Measurements from ENCODE around the gene CLDN15.
"Not testable (repeated sequence)": the region's sequence is repeated elsewhere in the genome, so short reads cannot be mapped to it uniquely, and the experiment has no call there.

The CLDN15 gene

GRCh38 chr7:101203740-101204738 is 33.6 kb downstream of the CLDN15 start:
- DNase-seq: peak; percentile 27
- in situ Hi-C loops (cut with MboI; ENCODE audit: low pct_unique_long_range_greater_than_20kb, low sequenced_read_pairs): not testable (repeated sequence)

GRCh38 chr7:101202603-101202918 is 35.0 kb downstream of the CLDN15 start:
- in situ Hi-C loops (cut with MboI; ENCODE audit: low pct_unique_long_range_greater_than_20kb, low sequenced_read_pairs): no loop called here
- DNase-seq: no peak

- DNase-seq: no peak
- in situ Hi-C loops (cut with MboI; ENCODE audit: low pct_unique_long_range_greater_than_20kb, low sequenced_read_pairs): no loop called here
Measured at GRCh38 chr7:101201695-101202602, 35.7 kb downstream of the CLDN15 start.

DNA sequence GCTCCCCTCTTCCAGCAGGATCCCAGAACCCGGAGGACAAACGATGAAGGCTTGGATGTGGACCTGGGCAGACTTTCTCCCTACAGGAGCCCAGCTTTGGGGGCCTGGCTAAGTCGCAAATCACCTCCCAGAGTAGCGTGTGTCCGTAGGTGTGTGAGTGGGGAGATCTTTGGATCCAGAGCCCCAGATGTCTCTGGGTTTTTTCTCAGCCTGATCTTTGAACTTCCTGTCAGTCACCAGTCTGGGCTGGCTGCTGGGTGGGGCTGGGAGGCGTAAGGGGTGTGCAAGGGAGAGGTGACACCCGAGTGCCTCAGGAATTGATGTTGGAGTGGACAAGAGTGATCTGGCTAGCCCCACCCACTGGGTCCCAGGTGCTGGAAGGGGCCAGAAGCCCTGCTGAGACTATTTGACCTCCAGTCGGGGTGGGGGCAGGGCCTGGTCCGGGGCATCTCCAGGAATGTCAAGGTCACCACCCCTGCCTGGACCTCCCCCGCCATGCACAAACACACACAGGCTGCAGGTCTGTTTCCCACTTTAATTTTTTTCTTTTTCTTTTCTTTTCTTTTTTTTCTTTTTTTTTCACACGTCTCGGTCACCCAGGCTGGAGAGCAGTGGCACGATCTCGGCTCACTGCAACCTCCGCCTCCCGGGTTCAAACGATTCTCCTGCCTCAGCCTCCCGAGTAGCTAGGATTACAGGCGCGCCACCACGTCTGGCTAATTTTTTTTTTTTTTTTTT is 36.6 kb downstream of the CLDN15 start, which contains the start of gene MOGAT3:
Gene MOGAT3, minus strand, starts transcription at position 175 of the 738 bp plus-strand sequence. CDS start 182 bp downstream, outside the sequence.
- in situ Hi-C loops (cut with MboI; ENCODE audit: low pct_unique_long_range_greater_than_20kb, low sequenced_read_pairs): no loop called here
- DNase-seq: no peak

DNA sequence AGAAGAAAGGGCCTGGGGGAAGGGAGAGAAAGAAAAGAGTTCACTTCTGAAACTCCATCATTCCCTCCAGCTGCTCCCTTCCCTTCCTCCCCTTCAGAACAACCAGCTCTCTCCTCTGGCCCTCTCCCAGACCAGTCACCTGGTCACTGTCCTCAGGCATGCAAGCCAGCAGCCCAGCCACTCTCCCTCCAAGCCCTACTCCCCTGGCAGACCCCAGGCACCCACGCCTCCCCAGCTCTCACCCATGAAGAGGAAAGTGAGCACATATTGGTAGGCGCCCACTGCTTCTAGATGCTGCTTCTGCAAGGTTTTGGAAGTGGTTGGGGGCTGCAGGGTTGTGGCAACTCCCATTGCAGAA is 37.1 kb downstream of the CLDN15 start:
- in situ Hi-C loops (cut with MboI; ENCODE audit: low pct_unique_long_range_greater_than_20kb, low sequenced_read_pairs): no loop called here

DNA sequence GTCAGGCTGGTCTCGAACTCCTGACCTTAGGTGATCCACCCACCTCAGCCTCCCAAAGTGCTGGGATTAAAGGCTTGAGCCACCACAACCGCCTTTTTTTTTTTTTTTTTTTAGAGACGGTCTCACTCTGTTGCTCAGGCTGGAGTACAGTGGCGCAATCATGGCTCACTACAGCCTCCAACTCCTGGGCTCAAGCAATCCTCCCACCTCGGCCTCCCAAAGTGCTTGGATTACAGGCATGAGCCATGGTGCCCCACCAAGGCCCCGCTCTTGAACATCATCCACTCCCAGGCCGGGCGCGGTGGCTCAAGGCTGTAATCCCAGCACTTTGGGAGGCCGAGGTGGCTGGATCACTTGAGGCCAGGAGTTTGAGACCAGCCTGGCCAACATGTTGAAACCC is 38.1 kb downstream of the CLDN15 start:
- DNase-seq; in situ Hi-C loops (cut with MboI; ENCODE audit: low pct_unique_long_range_greater_than_20kb, low sequenced_read_pairs): not testable (repeated sequence)

More for the DNA sequence above, 37.1 kb downstream of the CLDN15 start:
- DNase-seq: no peak

DNA sequence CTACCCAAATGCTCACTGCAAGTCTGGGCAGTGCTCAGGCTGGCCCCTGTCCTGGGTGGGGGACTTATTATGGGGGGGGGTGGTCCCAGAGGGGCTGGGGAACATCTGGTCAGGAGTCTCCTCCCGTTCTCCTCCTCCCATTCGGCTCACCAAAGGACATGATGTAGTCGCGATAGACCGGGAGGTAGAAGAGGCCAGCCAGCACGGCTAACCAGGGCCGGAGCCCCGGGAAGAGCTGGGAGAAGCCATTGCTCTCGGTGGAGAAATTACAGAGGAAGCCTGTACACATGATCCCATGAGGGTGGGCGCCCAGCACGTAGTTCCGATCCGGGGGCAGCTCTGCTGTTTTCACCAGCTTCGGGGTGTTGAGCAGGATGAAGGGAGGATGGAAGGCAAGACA is 39.1 kb downstream of the CLDN15 start:
- DNase-seq: no peak
- in situ Hi-C loops (cut with MboI; ENCODE audit: low pct_unique_long_range_greater_than_20kb, low sequenced_read_pairs): no loop called here

- no peak for DNase-seq
- in situ Hi-C loops (cut with MboI; ENCODE audit: low pct_unique_long_range_greater_than_20kb, low sequenced_read_pairs): no loop called here
Measured at GRCh38 chr7:101197991-101198390, 39.6 kb downstream of the CLDN15 start.

- DNase-seq: no peak
- in situ Hi-C loops (cut with MboI; ENCODE audit: low pct_unique_long_range_greater_than_20kb, low sequenced_read_pairs): no loop called here
Measured at GRCh38 chr7:101195884-101196283, 41.7 kb downstream of the CLDN15 start.

DNA sequence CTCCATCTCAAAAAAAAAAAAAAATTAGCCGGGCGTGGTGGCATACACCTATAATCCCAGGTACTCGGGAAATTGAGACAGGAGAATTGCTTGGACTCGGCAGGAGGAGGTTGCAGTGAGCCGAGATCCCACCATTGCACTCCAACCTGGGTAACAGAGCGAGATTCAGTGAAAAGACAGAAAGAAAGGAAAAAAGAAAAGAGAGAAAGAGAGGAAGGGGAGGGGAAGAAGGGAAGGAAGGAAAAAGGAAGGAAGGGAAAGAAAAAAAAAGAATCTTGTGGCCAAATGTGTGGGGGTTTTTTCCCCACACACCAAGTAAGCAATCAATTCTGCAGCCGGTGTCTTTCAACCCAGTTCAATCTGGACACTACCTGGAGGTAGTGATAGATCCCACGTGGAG is 48.5 kb downstream of the CLDN15 start:
- in situ Hi-C loops (cut with MboI; ENCODE audit: low pct_unique_long_range_greater_than_20kb, low sequenced_read_pairs): no loop called here
- DNase-seq: no peak

DNA sequence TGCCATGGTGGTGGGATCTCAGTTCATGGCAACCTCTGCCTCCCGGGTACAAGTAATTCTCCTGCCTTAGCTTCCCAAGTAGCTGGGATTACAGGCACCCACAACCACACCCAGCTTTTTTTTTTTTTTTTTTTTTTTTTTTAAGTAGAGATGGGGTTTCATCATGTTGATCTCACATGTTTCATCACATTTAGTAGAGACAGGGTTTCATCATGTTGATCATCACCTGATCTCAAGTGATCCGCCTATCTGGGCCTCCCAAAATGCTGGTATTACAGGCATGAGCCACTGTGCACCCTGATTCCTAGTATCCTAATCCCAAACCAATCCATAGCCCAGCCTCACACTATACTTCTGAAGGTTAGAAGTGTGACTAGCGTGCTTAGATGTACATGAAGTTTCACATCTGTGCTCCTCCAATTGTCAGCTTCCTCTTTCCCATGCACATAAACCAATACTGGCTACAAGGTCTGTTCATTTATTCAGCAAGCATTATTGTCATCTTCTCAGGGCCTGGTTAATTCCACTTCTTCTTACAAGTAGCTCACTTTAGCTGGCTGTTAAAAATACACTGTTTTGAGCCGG is 50.7 kb downstream of the CLDN15 start:
- in situ Hi-C loops (cut with MboI; ENCODE audit: low pct_unique_long_range_greater_than_20kb, low sequenced_read_pairs): no loop called here
- peak; percentile 48 for DNase-seq

DNA sequence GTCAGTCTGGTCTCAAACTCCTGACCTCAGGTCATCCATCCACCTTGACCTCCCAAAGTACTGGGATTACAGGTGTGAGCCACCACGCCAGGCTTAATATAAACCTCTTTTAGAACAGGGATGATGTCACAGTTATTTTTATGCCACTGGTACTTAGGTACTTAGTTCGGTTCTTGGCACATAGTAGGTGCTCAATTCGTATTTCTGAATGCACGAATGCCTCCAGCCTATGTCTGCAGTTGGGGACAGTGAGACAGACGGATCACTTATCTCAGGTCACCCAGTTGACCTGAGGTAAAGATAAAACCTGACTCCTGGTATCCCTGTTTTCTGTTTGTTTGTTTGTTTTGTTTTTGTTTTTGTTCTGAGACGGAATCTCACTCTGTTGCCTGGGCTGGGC is 51.4 kb downstream of the CLDN15 start:
- in situ Hi-C loops (cut with MboI; ENCODE audit: low pct_unique_long_range_greater_than_20kb, low sequenced_read_pairs): no loop called here
- no peak for DNase-seq

DNA sequence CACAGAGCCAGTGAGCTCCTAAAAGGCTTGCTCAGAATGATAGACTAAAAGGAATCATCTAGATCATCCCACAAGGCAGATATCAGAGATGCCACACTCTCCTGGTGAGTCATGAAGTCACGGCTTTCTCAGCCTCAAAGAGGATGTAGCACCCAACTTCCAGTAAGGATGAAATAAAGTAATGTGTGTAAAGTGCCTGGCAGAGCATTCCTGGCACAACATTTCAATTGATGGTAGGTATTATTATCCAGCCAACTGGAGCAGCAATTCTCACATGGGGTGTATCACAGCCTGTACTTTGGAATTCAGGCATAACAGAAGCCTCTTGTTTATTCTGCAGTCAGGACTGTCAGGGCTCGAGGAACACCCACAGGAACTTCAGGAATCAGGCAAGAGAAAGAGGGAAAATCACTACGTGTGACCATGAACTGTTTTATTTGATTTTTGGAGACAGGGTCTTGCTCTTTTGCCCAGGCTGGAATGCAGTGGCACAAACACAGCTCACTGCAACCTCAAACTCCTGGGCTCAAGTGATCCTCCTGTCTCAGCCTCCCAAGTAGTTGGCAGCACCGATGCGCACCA is 52.3 kb downstream of the CLDN15 start:
- no peak for DNase-seq
- in situ Hi-C loops (cut with MboI; ENCODE audit: low pct_unique_long_range_greater_than_20kb, low sequenced_read_pairs): no loop called here
